GM12875 (cell line): ENCODE measurements around the gene SLC25A2.

Experiments
- H3K4me3 ChIP-seq: one replicate; pipeline ENCODE4 v1.5.1; 2011; ENCODE audit warnings: low read depth, low read length, control low read depth
- TF ChIP-seq, protein P1 (sequence below): IDR thresholded peaks from 2 replicates; pipeline ENCODE4 v1.5.1; 2011; ENCODE audit warnings: low read depth, mild to moderate bottlenecking, control low read depth, inconsistent platforms, low read length, moderate library complexity, borderline replicate concordance; ENCODE audit not compliant: insufficient read depth

Gene SLC25A2

DNA sequence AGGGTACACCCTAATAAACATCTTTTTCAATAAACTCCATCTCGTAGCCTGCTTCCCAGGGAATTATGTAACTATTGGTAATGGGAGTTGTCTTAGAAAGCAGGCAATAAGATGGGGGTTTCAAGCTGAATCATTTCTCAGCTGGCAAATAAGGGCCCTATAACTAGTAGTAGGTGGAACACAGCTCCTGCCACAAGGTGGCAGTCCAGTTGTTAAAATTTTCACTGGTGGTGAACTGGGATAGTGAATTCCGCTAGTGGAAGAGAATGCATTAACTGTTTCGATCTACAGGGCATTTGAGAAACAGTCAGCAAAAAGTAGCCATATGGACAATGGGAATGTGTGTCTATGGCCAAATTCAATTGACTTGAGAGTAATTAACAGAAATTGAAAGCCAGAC is 30.9 kb downstream of the SLC25A2 start:
- TF ChIP-seq, protein P1, sequence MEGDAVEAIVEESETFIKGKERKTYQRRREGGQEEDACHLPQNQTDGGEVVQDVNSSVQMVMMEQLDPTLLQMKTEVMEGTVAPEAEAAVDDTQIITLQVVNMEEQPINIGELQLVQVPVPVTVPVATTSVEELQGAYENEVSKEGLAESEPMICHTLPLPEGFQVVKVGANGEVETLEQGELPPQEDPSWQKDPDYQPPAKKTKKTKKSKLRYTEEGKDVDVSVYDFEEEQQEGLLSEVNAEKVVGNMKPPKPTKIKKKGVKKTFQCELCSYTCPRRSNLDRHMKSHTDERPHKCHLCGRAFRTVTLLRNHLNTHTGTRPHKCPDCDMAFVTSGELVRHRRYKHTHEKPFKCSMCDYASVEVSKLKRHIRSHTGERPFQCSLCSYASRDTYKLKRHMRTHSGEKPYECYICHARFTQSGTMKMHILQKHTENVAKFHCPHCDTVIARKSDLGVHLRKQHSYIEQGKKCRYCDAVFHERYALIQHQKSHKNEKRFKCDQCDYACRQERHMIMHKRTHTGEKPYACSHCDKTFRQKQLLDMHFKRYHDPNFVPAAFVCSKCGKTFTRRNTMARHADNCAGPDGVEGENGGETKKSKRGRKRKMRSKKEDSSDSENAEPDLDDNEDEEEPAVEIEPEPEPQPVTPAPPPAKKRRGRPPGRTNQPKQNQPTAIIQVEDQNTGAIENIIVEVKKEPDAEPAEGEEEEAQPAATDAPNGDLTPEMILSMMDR, result no peak

DNA sequence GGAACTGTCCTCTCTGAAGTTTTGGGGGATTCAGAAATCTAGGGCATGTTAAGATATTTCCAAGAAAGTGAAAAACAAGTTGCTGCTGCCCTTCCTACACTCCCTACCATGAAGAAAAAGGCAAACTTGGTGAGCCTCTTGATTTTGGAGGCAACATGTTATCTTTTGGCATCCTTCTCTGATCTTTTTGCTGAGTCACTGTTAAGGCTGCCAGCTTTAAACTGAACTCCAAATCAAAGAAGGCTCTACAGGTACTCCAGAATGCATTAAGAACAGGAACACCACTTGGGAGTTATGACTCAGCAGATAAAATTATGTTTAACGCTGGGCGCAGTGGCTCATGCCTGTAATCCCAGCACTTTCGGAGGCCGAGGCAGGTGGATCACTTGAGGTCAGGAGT is 34.7 kb downstream of the SLC25A2 start:
- no peak overlapping the region for H3K4me3 ChIP-seq

More for the DNA sequence above, 30.9 kb downstream of the SLC25A2 start:
- no peak overlapping the region for H3K4me3 ChIP-seq

DNA sequence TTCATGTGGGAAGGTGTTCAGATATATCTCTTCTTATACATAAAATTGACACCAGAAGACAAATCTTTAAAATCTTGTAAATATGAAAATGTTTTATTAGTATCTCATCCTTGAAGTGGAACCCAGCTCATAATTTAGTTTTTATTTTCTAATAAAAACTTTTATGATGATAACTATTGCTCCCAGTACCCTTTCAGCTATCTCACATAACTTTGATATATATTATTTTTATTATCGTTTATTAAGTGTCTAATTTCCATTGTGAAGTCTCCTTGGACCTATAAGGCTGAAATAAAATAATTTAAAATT is 42.7 kb downstream of the SLC25A2 start:
- no peak overlapping the region for H3K4me3 ChIP-seq
- TF ChIP-seq, protein P1, result no peak

More for the DNA sequence above, 34.7 kb downstream of the SLC25A2 start:
- TF ChIP-seq, protein P1, result no peak

DNA sequence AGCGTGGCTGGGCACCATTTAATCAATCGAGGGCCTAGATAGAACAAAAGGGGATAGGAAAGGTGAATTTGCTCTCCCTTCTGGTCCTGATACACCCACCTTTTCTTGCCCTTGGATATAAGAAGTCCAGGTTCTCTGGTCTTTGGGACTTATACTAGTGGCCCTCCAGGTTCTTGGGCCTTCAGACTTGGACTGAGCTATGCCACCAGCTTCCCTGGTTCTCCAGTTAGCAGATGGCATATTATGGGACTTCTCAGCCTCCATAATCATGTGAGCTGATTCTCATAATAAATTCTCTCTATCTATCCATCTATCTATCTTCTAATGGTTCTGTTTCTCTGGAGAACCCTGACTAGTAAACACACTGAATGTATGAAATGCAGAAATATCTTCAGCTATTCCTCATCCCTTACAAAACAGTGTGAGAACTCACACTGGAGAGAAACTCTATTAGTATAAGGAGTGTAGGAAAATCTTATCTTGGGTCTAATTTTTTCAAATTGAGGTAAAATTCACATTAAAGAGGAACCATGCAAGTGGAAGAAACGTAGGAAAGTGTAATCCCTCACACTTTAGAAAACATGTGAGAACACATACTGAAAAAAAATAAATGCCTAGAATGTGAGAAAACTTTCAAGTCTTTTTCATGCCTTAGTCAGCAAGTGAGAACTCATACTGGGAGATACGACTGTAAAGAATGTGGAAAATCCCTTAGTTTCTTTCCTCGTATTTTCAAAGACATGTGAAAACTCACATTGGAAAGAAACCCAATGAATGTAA is 43.2 kb downstream of the SLC25A2 start:
- H3K4me3 ChIP-seq, result no peak overlapping the region
- TF ChIP-seq, protein P1, result no peak

DNA sequence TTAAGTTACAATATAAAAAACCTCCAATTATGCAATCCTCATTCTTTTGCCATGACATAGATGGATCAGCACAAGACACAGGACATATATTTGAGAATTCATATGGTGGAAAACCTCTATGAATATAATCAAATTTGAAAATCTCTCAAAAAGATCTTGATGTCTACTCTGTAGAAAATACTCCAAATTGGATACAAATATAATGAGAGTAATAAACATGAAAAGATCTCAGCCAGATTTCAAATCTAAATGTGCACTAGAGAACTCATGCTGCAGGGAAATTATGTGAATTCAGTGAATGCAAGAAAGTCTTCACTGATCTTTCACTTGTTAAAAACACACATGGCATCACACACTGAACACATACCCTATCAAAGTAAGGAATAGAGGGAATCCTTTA is 44.9 kb downstream of the SLC25A2 start:
- TF ChIP-seq, protein P1, result no peak
- H3K4me3 ChIP-seq, result no peak overlapping the region

DNA sequence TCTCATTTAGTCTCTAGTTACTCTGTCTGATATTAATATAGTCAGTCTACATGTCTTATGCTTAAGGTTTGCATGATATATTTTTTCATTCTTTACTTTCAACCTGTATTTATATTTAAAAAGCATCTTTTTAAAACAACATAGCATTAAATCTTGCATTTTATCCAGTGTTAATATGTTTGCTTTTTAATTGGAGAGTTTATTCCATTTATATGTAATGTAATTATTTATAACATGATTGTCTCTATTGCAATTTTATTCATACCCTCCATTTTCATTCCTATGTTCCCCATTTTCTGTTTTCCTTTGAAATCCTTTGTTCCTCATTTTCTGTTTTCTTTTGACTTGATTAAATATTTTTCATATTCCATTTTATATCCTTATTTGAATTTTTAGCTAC is 45.4 kb downstream of the SLC25A2 start:
- no peak overlapping the region for H3K4me3 ChIP-seq
- TF ChIP-seq, protein P1, result no peak
